Astrocyte of the cerebellum (primary cell): ENCODE data around the gene HLA-DOA.

Source experiments
- DNase-seq: peaks from one replicate; pipeline ENCODE4 v3.0.0-alpha.2; 2011; ENCODE audit warnings: low read depth
- H3K4me3 ChIP-seq: 2 replicates; pipeline ENCODE4 v1.5.1; 2011; ENCODE audit warnings: mild to moderate bottlenecking, low read depth, low read length, moderate library complexity
- in situ Hi-C: cut with HindIII; loops from 2 replicates; pipeline ENCODE4 v1.10.0; 2017; ENCODE audit warnings: low sequenced_read_pairs
- TF ChIP-seq, protein P1 (sequence below): IDR thresholded peaks from 2 replicates; pipeline ENCODE4 v1.5.1; 2012; ENCODE audit warnings: low read length, low read depth, moderate library complexity, mild to moderate bottlenecking; ENCODE audit errors: missing control alignments

Gene HLA-DOA

DNA sequence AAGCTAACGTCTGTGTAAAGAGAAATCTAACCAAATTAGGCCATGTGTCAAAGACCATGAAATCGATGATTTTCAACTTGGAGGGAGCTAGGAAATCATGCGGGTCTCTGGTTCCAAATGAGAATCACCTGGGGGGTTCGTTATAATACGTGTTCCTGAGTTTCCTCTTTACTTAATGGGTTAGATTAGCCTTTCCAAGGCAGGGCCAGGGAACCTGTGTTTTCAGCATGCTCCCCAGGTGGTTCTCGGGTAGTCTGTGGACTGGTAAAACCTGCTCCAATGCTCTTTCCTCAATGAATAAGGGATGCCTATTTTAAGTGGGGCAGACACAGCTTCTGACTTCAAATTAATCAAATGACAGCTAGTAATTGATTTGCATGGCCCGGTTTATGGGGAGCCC is 965 bp upstream of the HLA-DOA start:
- no peak for DNase-seq
- H3K4me3 ChIP-seq: no peak overlapping the region
- TF ChIP-seq, protein P1, sequence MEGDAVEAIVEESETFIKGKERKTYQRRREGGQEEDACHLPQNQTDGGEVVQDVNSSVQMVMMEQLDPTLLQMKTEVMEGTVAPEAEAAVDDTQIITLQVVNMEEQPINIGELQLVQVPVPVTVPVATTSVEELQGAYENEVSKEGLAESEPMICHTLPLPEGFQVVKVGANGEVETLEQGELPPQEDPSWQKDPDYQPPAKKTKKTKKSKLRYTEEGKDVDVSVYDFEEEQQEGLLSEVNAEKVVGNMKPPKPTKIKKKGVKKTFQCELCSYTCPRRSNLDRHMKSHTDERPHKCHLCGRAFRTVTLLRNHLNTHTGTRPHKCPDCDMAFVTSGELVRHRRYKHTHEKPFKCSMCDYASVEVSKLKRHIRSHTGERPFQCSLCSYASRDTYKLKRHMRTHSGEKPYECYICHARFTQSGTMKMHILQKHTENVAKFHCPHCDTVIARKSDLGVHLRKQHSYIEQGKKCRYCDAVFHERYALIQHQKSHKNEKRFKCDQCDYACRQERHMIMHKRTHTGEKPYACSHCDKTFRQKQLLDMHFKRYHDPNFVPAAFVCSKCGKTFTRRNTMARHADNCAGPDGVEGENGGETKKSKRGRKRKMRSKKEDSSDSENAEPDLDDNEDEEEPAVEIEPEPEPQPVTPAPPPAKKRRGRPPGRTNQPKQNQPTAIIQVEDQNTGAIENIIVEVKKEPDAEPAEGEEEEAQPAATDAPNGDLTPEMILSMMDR: no peak
- in situ Hi-C loops: no loop called here

DNA sequence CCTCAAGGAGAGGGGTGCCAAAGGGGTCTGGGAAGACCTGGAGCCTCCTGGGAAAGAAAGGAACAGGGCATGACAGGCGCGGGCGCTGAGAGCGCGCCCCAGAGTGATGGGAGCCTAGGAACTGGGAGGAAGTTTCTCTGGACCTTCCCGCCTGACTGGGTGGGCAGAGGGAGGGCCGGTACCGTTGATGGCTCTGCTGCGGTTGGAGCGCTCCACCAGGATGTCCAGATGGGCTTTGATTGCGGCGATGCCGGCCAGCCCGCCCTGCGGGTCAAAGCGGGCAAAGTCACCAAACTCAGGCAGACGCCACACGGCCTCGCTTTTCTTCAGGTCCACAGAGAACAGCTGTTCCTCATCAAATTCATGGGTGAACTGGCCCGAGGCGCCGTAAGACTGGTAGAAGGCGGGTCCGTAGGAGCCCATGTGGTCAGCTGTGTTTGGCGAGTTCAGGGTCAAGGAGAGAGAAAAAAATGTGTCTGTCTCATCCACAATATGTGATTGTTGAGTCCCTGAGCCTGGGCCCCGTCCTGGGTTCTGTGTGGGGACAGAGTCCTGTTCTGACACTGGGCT is 1.5 kb downstream of the HLA-DOA start:
- H3K4me3 ChIP-seq: no peak overlapping the region
- no peak for DNase-seq
- TF ChIP-seq, protein P1: no peak
- in situ Hi-C loops: no loop called here

DNA sequence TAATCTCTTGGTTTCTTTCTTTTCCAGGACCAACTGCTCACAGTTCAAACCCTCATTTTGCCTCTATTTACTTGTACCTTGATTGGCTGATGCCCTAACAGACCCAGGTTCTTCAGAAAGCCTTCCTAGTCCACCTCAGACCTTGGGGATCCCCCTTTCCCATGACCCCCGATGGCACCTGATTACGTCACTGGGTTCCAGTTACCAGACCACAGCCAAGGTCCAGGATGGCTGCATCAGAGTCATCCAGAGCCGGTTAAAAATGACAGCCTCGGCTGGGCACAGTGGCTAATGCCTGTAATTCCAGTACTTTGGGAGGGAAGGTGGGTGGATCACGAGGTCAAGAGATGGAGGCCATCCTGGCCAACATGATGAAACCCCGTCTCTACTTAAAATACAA is 4.5 kb downstream of the HLA-DOA start:
- in situ Hi-C loops: no loop called here
- H3K4me3 ChIP-seq: no peak overlapping the region
- no peak for DNase-seq
- TF ChIP-seq, protein P1: no peak

DNA sequence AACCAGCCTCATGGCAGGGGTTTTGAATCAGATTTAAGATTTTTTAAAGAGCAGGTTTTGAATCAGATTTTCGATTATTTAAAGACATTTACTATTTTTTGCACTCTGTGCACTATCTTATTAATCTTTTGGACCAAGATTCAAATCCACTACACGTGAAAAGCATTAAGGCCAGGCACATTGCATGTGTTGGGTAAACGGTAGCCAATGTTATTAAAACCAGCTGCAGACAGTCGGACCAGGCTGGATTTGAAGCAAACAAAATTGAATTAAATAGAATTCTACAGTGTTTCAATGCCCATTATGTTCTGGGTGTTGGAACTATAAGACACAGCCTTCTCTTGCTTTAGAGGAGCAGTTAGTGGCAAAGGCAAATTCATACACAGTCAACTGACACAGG is 7.7 kb downstream of the HLA-DOA start:
- no peak for DNase-seq
- TF ChIP-seq, protein P1: no peak
- in situ Hi-C loops: no loop called here
- H3K4me3 ChIP-seq: no peak overlapping the region

DNA sequence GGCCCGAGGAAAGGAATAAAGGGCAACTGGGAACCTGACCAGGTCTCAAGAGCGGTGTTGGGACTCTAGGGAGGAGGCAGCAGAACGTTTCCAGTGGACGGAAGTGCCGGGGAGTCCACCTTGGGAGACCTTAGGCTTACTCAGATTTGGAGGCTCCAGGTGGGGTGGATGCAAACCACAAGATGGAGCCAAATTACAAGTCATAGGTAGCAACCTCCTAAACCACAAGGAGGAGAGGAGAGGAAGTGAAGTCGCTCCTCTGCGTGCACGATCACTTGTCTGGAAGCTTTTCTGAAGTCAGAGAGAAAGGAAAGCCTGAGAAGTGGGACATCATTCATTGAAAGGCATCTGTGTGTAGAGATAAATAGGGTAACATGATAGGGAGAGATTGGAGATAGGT is 9.3 kb downstream of the HLA-DOA start:
- in situ Hi-C loops: no loop called here
- no peak for DNase-seq
- TF ChIP-seq, protein P1: no peak
- no peak overlapping the region for H3K4me3 ChIP-seq

DNA sequence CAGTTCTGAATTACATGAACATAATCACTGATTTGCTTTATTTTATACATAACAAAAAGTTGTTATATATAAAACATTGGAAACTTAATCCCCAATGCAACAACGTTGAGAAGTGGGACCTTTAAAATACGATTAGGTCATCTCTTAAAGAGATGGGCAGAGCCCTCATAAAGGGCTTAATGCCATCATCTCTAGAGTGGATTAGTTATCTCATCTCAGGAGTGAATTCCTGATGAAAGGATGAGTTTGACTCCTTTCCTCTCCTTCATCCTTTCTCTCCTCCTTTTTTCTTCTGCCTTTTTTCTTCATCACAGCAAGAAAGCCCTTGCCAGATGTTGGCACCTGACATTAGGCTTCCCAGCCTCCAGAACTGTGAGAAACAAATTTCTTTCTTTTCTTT is 13.9 kb downstream of the HLA-DOA start:
- no peak for DNase-seq
- TF ChIP-seq, protein P1: no peak
- in situ Hi-C loops: no loop called here
- H3K4me3 ChIP-seq: no peak overlapping the region
